Measurements from ENCODE around the gene FBXW8.

FBXW8 gene, protein sequence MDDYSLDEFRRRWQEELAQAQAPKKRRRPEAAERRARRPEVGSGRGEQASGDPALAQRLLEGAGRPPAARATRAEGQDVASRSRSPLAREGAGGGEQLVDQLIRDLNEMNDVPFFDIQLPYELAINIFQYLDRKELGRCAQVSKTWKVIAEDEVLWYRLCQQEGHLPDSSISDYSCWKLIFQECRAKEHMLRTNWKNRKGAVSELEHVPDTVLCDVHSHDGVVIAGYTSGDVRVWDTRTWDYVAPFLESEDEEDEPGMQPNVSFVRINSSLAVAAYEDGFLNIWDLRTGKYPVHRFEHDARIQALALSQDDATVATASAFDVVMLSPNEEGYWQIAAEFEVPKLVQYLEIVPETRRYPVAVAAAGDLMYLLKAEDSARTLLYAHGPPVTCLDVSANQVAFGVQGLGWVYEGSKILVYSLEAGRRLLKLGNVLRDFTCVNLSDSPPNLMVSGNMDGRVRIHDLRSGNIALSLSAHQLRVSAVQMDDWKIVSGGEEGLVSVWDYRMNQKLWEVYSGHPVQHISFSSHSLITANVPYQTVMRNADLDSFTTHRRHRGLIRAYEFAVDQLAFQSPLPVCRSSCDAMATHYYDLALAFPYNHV

DNA sequence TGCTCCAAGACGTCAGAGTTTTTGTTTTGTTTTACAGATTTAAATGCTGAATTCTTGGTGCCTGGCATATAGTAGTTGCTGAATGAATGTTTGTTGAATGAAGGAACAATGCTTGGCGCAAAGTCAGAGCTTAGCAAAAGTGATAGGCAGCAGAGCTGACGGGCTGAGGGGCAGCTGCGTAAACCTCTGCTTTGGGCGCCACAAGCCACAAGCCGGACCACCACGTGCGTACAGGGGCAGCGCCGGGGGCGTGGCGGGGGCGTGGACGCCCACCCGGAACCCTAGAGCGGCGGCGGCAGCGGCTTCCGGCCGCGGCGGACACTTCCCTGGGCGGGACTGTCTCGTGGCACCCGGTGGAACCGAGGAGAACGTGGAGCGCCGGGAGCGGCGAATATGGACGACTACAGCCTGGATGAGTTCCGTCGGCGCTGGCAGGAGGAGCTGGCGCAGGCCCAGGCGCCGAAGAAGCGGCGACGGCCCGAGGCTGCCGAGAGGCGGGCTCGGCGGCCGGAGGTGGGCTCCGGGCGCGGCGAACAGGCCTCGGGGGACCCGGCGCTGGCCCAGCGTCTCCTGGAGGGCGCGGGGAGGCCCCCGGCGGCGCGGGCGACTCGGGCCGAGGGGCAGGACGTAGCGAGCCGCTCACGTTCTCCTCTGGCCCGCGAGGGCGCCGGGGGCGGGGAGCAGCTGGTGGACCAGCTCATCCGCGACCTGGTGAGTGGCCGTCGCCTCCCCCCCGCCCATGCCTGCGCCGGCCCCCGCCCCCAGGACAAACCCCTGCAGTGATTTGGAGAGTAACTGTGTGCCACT, at the start of gene FBXW8:
FBXW8 (plus strand) TSS at position 306 of the 807 bp plus-strand sequence; CDS start at position 394, 88 bp downstream.
- DNase-seq (ENCODE audit: low read depth) = peak; percentile 46

GRCh38 chr12:116861320-116861719, 49.4 kb upstream of the FBXW8 start:
- DNase-seq (ENCODE audit: low read depth) = no peak

DNA sequence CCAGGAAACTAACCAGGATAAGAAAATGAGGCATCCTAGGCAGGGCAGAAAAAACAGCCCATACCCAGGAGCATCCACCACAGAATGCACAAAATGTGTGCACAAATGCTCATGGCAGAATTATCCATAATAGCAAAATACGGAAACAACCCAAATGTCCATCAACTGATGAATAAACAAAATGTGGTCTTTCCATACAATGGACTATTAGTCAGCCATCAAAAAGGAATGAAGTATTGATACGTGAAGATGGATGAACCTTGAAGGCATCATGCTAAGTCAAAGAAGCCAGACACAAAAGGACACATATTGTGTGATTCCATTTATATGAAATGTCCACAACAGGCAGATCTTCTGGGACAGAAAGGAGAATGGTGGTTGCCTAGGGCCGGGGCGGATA, 48.6 kb upstream of the FBXW8 start:
- DNase-seq (ENCODE audit: low read depth) = no peak

GRCh38 chr12:116863275-116863767, 47.4 kb upstream of the FBXW8 start:
- DNase-seq (ENCODE audit: low read depth) = no peak

- no peak for DNase-seq (ENCODE audit: low read depth)
Measured at GRCh38 chr12:116864371-116865160, 46.2 kb upstream of the FBXW8 start.

DNA sequence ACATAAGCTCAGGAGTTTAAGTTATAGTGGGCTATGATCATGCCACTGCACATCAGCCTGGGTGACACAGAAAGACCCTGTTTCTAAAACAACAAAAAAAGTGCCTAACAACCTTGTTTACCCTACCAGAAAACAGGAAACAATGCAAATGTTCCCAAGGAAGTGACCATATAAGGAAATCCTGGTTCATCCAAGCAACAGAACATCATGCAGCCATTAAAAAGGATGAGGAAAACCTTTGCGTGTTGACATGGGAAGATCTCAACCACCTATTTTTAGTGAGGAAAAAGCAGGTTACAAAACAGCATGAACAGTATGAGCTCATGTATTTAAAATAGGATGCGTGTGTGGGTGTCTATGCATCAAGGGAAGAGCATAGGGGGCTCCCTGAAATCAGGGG, 43.2 kb upstream of the FBXW8 start:
- no peak for DNase-seq (ENCODE audit: low read depth)

DNA sequence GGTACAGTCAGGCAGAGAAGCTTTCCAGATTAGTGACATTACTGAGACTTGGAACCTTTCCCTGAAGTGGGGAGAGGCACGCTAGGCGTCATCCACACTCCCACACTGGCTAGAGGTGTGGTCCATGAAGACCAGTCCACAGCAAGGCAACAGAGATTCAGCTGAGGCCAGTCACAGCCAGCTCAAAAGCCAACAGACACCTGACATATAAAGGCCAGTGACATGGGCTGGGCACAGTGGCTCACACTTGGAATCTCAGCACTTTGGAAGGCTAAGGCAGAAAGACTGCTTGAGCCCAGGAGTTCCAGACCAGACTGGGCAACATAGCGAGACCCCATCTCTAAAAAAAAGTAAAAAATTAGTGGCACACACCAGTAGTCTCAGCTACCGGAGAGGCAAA, 40.4 kb upstream of the FBXW8 start:
- DNase-seq (ENCODE audit: low read depth) = no peak

DNA sequence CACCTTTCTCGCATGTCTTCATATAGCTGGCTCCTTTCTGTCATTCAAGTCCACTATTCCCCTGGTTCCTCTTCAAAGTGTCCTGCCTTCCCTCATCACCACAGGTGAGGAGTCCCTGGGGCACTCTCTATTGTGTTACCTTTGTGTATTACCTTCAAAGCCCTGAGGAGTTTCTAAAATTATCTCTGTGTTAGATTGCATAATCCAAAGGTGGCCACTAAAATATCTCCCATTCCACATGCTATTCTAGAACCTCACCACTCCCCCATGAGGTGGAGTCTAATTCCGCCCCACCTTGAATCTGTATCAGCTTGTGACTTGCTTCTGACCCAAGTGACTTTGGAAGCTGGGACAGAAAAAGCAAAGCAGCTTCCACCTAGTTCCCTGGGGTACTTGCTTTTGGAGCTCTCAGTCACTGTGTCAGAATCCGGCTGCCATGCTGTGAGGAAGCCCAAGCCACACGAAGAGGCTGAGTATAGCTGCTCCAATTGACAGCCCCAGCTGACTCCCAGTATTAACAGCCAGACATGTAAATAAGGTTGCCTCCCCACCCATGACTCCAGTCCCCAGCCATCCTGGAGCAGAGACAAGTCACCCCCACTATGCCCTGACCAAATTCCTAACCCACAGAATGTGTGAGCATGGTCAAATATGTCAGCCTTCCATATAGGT, 36.3 kb upstream of the FBXW8 start:
- no peak for DNase-seq (ENCODE audit: low read depth)

DNA sequence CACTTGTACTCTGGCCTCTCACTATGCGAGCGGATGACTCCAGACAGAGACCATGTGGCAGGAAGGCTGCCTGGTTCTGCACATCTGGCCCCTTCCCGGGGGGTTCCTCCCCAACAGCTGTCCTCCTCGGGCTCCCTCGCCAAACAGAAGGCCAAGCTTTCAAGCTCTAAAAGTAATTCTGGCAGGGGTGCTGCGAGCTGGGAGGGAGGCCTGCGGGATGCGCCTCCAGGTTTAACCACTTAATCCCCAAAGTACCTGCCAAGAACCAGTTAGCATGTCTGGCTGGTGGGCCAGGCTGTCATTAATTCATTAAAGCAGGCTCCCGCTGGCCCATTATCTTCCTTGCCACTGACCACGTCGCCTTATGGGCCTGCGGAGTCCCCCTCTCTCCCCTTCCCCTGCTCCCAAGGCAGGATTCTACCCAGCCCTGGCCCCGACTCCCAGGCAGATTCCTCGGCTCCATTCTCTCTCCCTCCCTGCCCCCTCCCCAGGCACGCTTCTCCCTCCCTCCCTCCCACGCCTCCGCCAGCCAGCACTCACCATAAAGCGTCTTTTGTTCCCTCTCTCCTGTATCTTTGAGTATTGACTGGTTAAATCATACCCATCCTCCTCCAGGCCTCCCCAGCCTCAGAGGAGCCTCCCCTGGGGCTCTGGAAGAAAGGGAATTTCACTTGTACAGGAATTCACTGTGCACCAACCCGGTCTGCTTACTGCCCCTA, 34.4 kb upstream of the FBXW8 start:
- no peak for DNase-seq (ENCODE audit: low read depth)

DNA sequence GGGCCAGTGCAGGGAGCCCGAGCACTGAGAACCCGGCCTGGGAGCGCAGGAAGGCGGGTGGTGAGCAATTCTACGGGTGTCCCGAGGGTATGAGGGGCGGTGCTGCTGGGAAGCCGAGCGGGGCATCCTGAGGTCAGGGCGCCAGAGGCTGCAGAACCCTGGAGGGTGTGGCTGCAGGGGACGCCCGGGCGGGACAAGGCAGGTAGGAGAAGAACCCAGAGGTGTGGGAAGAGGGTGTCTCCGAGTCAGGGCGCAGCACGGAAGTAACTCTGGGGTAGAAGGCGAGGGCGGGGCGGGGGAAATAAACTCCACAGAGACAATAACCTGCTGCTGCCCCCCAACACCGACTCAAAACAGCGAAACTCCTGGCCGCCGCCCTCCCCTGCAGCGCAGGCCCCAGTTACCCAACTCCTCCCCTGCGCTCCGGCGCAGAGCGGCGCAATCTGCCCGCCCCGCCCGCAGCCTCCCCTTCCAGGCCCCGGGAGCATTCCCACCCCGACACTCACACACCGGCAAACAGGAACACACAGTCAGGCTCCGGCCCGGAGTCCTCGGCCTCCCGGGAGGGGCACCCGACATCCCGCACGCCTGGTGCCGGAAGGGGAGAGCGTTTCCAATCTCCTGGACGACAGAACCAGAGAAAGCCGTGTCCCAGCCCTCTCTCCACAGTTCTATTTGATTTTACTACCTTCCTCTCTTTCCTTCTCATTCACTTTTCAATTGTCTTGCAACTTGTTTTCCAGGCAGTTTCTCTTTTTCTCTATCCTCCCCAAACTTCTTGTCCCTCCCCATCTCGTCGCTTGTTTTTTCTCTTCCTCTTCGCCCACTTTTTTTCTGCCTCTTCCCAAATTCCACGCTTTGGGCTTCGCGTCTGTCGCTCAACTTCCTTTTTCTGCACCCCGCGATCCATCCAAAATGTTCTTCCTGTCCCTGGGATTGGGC, 31.9 kb upstream of the FBXW8 start:
- DNase-seq (ENCODE audit: low read depth) = no peak

- DNase-seq (ENCODE audit: low read depth) = no peak
Measured at GRCh38 chr12:116879509-116880212, 31.1 kb upstream of the FBXW8 start.

DNA sequence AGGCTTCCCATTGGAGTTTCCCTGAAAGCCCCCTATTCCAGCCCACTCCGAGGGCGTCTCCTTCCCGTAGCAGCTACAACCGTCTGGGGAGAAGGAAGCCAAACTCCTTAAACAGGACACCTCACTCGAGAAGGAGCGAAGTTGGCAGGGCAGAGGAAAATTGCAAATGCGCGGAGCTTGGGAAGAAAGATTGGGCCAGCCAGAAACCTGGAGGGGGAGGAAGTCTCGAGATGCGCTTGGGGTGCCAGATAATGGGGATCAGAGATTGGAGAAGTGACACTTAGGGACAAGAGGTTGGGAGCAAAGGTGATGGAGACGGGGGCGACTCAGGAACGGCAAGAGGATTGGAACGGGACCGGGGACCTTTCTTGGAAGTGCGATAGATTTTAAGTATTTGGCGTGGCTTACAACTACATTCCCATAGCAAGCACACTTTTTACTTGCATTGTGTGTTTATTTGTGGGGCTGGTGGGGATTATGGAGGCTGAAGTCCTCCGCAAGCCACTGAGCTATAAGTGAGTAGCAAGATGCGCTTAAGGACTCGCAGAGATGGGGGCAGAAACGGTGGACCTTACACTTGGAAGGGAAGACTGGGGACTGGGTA, 30.4 kb upstream of the FBXW8 start:
- no peak for DNase-seq (ENCODE audit: low read depth)

GRCh38 chr12:116880817-116881324, 29.9 kb upstream of the FBXW8 start:
- no peak for DNase-seq (ENCODE audit: low read depth)

- DNase-seq (ENCODE audit: low read depth) = no peak
Measured at GRCh38 chr12:116881325-116881876, 29.3 kb upstream of the FBXW8 start, which contains the start of gene HRK. Gene HRK (minus strand): TSS chr12:116881441. CDS start chr12:116881307, 134 bp downstream.

- DNase-seq (ENCODE audit: low read depth) = no peak
Measured at GRCh38 chr12:116881877-116882507, 28.8 kb upstream of the FBXW8 start.

DNA sequence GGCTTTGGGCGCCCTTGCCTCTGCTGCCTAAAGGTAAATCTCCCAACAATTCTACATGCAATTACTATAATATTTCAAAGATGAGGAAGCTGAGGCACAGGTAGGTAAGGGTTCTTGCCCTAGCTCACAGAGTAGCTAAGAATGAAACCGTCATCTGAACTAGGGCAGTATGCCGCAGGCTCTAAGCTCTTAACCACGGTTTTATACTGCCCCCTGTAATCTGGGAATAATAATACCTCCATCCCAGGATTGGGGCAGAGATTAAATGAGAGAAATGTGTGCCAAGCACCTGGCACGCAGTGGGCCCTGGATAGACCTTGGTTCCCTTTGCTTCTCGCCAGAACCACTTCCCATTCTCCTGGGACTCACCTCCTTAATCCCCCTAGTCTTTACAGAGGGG, 28.0 kb upstream of the FBXW8 start:
- DNase-seq (ENCODE audit: low read depth) = no peak

DNA sequence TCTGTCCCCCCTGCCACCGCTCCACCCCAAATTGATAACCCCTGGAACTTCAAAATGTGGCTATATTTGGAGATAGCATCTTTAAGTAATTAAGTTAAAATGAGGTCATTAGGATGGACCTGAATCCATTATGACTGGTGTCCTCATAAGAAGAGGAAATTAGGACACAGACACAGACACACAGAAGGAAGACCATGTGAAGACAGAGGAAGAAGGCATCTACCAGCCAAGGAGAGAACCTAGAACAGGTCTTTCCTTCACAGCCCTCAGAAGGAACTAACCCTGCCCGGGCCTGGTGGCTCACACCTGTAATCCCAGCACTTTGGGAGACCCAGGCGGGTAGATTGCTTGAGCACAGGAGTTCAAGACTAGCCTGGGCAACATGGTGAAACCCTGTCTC, 25.9 kb upstream of the FBXW8 start:
- DNase-seq (ENCODE audit: low read depth) = no peak
